GM21381 (cell line): ENCODE results near the gene SCMH1.
"Not testable (repeated sequence)": the region's sequence is repeated elsewhere in the genome, so short reads cannot be mapped to it uniquely, and the experiment has no call there.

Source experiments
- ATAC-seq: cut with Tn5 transposase; IDR thresholded peaks from one replicate; pipeline ENCODE4 v1.9.1; 2021; ENCODE audit warnings: mild to moderate bottlenecking, moderate library complexity; ENCODE audit not compliant: unreplicated experiment

Gene SCMH1

DNA sequence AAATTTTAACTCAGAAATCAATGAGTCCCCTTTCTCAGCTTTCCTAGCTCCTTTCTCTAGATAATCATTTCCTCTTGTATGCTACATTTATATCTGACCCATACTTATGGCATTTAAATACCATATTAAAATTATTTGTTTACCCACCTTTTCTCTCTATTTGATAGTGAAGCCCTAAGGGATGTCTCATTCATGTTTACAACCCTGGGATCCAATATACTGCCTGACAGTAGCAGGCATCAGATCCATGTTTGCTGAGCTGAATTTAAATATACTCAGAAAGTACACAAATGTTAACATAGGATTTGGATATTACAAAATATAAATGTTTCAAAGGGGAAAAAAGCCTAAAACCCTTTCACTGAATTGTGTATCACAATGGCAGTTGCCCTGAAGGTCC, 26.5 kb downstream of the SCMH1 start:
- no peak for ATAC-seq

DNA sequence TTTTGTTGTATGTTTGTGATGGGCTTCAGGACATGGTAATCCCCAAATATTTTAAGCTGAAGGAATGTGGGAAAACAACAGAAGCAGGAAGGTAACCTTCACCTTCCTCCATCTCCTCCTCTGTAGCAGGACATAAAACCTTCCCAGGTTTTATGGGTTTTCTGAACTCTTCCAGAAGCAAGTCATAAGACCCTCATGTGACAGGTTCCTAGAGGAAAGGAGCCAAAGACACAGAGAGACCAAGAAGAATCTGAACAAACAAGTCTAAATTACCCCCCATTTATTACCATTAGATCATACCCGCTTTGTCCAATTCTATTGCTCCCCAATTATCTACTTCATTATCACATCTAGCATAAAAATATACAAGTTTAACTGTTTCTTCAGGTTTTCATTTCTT, 28.8 kb downstream of the SCMH1 start:
- ATAC-seq: no peak

DNA sequence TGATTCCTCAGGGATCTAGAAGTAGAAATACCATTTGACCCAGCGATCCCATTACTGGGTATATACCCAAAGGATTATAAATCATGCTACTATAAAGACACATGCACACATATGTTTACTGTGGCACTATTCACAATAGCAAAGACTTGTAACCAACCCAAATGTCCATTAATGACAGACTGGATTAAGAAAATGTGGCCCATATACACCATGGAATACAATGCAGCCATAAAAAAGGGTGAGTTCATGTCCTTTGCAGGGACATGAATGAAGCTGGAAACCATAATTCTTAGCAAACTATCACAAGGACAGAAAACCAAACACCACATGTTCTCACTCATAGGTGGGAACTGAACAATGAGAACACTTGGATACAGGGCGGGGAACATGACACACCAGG, 30.5 kb downstream of the SCMH1 start:
- not testable (repeated sequence) for ATAC-seq

DNA sequence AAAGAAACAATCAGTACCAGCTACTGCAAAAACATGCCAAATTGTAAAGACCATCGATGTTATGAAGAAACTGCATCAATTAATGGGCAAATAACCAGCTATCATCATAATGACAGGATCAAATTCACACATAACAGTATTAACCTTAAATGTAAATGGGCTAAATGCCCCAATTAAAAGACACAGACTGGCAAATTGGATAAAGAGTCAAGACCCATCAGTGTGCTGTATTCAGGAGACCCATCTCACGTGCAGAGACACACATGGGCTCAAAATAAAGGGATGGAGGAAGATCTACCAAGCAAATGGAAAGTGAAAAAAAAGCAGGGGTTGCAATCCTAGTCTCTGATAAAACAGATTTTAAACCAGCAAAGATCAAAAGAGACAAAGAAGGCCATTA, 35.1 kb downstream of the SCMH1 start:
- ATAC-seq: not testable (repeated sequence)

DNA sequence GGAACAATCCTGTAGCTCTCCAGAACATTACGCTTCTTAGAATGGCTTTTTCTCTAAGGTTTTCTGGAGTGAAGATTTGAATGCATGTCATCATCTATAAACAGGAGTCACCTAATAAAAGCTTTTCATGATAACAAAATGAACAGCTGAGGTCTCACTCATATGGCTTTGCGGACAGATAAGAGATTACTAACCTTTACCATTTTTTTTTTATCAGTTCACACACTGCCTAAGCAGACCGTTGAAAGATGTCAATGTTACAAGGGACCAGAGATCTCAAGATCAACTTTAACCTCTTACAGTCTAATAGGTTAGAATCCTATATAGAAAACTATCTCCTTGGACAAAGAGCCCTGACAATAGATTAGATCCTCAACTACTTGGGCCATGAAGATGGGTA, 41.4 kb downstream of the SCMH1 start:
- ATAC-seq: no peak

DNA sequence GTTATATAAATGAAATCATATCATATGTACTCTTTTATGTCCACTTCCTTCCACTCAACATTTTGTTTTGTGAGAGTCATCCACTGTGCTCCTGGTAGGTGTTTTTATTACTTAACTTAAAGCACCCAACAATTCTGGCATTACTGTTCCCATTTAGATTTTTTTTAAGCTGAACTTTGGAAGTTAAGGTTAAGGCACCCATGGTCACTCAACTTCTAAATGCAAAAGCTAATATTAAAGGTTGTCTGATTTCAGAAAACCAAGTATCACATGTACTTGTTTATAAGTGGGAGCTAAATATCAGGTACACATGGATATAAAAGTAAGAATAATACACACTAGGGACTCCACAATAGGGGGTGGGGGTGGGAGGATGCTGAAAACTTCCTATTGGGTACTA, 42.7 kb downstream of the SCMH1 start:
- ATAC-seq: no peak

DNA sequence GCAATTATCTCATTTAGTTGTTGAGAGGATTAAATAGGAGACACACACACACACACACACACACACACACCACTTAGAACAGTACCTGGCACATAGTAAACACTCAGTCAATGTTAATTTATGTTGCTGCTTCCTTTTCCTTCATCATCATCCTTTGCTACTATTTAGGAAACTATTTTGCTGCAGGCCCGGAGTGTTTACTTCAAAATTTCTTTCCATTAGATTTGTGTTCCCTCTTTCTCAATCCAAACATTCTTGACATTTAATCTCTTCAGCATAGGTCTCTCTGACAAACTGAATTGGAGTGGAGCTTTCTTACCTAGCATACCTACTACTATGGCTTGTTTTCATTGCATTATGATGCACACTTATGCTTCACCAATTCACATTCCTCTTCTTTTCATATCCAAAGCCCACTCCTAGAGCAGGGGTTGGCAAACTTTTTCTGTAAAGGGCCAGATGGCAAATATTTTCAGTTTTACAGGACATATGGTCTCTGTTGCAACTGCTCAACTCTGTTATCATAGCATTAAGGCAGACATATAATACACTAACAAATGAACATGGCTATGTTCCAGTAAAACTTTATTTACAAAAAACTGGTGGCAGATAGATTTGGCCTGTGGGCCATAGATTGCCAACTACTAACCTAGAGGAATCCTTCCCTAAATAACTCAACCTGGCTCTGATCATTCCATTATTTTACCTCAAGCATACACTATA, 49.5 kb downstream of the SCMH1 start:
- ATAC-seq: no peak

DNA sequence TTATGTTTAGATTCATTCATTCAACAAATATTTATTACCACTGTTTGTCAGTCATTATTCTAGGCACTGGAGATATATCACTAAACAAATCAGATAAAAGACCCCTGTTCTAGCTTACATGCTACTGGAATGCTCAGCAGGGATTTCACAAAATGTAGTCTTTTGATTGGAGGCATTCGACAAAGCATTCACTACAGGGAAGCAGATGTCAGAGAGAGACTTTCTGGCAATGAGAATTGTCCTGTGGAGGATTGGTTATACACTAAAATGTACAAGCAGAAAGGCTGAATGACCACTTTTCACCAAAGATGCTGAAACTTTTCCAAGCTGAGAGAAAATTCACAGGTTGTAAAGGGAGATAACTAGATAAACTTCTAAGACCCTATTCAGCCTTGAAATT, 57.7 kb downstream of the SCMH1 start:
- ATAC-seq: no peak

DNA sequence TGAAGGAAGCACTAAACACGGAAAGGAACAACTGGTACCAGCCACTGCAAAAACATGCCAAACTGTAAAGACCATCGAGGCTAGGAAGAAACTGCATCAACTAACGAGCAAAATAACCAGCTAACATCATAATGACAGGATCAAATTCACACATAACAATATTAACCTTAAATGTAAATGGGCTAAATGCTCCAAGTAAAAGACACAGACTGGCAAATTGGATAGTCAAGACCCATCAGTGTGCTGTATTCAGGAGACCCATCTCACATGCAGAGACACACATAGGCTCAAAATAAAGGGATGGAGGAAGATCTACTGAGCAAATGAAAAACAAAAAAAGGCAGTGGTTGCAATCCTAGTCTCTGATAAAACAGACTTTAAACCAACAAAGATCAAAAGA, 63.9 kb downstream of the SCMH1 start:
- not testable (repeated sequence) for ATAC-seq

DNA sequence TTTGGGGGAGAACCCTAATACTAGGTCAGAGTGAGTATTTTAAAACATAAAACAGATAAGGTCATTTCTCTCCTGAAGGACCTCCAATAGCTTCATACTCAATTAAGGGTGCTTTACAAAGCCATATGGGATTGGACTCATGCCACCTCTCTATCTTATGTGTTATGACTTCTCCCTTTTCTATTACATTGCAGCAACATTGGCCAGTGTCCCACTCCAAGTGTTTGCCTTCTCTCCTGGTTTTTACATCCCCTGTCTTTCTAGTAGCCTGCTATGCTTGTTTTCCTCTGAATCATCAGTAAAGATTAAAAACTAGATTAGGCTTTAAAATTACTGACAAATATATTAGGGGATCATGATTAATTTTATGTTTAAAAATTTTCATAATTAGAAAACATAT, 66.6 kb downstream of the SCMH1 start:
- ATAC-seq: no peak

DNA sequence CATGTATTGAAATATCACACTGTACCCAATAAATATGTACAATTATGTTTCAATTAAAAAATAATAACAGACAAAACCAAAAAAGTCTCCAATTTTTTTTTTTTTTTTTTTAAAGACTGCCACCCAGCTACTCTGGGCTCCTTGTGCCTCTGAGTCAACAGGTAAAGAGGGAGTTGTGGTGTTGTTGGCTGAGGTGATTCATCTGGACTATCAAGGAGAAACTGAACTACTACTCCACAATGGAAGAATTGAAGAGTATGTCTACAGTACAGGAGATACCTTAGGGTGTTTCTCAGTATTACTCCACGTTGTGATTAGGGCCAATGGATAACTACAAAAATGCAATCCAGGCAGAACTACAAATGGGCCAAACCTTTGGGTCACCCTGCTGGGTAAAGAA, 67.9 kb downstream of the SCMH1 start:
- ATAC-seq: no peak

DNA sequence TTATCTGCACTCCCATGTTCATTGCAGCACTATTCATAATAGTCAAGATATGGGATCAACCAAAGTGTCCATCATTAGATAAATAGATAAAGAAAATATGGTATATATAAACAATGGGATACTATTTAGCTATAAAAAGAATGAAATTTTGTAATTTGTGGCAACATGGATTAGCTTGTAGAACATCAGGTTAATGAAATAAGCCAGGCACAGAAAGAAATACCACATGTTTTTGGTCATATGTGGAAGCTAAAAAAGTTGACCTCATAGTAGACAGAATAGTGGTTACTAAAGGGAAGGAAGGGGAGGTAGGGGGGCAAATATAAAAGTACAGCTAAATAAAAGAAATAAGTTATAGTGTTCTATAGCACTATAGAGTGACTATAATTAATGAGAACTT, 68.5 kb downstream of the SCMH1 start:
- no peak for ATAC-seq

DNA sequence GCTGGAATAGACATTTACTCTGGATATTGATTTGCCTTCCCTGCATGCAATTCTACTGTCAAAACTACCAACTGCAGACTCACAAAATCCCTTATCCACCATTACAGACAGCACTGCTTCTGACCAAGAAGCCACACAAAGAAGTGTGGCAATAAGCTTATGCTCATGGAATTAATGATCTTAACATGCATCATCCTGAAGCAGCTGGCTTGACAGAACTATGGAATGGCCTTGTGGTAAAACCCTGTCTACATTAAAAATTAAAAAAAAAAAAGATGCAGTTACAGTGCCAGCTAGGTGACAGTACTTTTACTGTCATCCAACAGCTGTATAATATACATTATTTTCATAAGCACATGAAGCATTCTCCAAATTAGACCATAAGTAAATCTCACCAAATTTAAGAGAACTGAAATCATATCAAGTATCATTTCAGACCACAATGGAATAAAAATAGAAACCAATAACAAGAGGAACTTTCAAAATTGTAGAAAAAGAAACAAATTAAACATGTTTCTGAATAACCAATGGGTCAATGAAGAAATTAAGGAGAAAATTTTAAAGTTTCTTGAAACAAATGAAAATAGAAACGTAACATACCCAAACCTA, 70.7 kb downstream of the SCMH1 start:
- no peak for ATAC-seq

DNA sequence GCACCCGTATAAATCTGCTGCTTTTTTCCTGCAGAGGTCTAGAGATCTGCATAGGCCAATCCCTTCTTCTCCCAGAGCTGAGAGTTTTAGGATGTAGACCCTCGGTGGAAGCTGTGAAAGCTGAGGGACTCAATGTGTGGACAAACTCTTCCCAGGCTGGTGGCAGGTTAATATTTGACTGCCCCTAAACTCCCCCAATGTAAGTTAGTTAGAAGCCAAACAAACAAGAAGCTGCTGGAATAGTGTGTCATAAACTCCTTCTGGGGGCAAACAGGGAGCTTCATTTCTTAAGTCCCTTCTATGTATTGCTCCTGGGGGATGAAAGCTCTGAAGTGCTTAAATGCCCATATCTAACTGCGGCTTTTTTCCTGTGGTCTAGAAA, 72.3 kb downstream of the SCMH1 start:
- no peak for ATAC-seq

DNA sequence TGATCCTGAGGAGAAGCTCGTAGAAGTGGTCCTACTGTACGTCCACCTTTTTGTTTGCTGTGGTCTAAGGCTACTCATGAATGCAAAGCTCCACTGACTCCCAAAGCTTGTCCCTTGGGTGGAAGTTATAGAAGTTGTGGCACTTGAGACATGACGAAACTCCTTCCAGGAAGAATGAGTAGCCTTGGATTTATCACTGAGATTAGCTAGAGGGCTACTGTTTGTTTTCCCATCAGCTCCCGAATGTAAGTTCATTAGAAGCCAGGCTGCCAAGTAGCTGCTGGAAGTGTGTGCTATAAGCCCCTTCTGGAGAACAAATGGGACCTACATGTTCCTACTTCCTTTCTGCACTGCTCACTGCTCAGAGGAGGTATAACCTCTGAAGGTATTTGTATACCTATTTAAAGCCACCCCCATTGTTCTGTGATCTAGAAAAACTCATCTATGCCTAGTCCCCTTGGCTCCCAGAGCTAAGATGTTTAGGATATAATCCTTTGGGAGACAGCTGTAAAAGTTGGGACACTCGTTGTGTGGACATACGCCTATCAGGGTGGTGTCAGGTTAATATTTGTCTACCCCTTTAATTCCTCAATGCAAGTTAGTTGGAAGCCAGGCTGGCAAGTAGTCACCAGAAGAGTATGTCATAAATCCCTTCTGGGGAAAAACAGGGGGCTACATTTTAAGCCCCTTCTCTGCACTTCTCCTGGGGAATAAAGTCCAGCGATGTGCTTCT, 72.9 kb downstream of the SCMH1 start:
- no peak for ATAC-seq

DNA sequence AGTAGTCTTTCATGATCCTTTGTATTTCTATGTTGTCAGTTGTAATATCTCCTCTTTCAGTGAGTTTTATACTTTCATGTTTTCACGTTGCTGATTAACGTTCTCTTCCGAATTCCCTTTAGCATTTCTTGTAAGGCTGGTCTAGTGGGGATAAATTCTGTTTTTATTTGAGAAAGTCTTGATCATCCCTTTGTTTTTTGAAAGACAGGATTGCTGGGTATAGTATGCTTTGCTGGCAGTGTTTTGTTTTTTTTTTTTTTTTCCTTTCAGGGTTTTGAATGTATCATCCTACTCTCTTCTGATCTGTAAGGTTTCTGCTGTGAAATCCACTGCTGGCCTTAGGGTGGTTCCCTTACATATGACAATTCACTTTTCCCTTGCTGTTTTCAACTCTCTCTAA, 74.4 kb downstream of the SCMH1 start:
- no peak for ATAC-seq

DNA sequence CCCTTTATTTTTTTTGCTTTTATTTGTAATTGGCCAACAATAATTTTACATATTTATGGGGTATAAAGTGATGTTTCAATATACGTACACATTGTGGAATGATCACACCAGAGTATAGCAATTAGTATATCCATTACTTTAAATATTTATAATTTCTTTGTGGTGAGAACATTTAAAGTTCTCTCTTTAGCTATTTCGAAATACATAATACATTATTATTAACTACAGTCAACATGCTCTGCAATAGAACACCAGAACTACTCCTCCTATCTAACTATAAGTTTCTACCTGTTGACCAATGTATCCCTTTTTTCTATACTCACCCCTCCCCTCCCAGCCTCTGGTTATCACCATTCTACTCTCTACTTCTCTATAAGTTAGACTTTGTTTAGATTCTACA, 77.4 kb downstream of the SCMH1 start:
- ATAC-seq: no peak

DNA sequence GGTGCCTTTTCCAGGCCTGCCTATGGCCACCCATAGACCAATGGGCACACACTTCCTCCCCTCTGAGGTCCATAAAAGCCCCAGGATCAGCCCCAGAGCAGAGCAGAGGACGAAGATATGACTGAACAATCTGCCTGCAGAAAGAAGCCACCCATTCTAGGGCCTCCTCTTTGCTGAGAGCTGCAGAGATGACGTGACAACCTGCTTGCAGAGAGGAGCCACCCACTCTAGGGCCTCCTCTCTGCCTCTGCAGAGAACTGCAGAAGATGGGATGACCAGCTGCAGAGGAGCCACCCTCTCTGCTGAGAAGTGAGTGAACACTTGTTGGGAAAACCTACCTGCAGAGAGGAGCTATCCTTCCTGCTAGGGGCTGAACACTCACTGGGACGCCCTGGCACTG, 79.7 kb downstream of the SCMH1 start:
- ATAC-seq: no peak

DNA sequence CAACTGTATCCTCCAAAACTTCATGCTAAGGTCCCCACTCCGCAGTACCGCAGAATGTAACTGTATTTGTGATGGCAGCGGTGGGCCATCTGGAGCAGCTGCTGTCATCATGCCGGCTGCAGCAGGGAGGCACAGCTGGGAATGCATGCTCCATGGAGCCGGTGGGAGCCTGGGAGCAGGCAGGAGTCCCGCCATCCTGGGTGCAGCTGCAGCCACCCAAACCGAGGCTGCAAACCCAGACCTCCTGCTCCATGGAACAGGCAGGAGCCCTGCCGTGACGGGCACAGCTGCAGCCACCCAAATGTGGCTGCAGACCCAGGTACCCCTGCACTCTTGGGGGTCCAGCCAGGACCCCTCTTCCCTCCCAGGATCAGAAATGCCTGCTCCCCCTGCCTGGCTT, 80.3 kb downstream of the SCMH1 start:
- no peak for ATAC-seq

DNA sequence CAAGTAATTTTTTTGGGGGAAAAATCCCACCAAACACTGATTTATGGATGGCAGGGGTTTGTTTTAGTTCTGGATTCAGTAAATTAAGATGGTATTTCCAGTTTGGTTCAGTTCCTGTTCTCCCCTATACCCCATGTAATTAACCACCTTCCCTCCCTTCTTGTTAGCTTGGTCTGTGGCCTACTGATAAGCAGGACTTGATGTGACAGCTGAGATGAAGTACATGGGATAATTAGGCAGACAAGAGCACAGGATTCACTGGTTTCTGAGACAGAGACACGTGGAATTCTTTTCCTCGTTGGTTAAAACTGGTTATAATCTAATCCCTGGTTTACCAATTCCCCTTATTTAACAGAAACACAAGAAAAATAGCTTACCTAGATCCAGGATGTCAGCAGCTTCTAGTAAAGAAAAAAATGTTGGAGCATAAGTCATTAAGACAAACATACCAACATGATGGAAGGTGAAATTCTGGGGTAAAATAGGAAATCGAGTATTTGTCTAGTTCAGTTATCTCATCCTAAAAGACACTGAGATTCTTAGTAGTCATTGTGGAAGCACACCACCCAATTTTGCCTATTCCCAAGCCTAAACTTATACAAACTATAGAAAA, 81.5 kb downstream of the SCMH1 start:
- ATAC-seq: no peak

DNA sequence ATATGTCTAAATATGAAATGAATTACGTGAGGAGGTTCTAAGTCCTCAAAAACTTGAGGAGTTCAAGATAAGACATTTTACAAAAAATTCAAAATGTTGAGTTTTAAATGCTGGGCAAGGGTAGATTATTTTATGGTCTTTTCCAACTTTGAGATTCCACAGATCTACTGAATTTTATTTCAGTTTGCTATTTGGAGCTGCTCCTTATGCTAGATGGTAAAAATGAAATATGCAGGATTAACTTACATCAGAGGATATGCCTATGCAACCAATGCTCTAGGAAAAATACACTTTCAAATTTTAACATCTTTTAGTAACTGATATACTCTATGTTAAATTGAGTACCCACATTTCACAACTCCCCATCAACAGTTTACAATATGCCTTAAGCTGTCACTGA, 83.1 kb downstream of the SCMH1 start:
- ATAC-seq: no peak
